ENCODE data around the gene DNAJC7.

- TF ChIP-seq POLR2A (IDR thresholded peaks at IDR 0.05; ENCODE audit: low read length) (no peak), GATA1 (IDR thresholded peaks at IDR 0.05; ENCODE audit: low read depth, low read length) (no peak)
Observed at GRCh38 chr17:41943492-41943891, 73.7 kb downstream of the DNAJC7 start.

Data from erythroblast (primary cell).